Fibroblast of peridontal ligament (primary cell): ENCODE results near the gene ANKRD36.
"Not testable (repeated sequence)": the region's sequence is repeated elsewhere in the genome, so short reads cannot be mapped to it uniquely, and the experiment has no call there.

Source experiments
- DNase-seq: peaks from one replicate; pipeline ENCODE4 v3.0.0-alpha.2; 2010; ENCODE audit errors: extremely low read depth

Gene ANKRD36

GRCh38 chr2:97113882-97114255 lies 916 bp downstream of the ANKRD36 start:
- not testable (repeated sequence) for DNase-seq

GRCh38 chr2:97129090-97129489 lies 16.1 kb downstream of the ANKRD36 start:
- not testable (repeated sequence) for DNase-seq

- DNase-seq, result not testable (repeated sequence)
Measured at GRCh38 chr2:97144016-97144415, 31.1 kb downstream of the ANKRD36 start.

- DNase-seq, result not testable (repeated sequence)
Measured at GRCh38 chr2:97166548-97166947, 53.6 kb downstream of the ANKRD36 start.

- not testable (repeated sequence) for DNase-seq
Measured at GRCh38 chr2:97167938-97168337, 55.0 kb downstream of the ANKRD36 start.

GRCh38 chr2:97168583-97168982 lies 55.6 kb downstream of the ANKRD36 start:
- DNase-seq, result not testable (repeated sequence)

GRCh38 chr2:97180391-97180790 lies 67.4 kb downstream of the ANKRD36 start:
- peak; percentile 36 for DNase-seq

GRCh38 chr2:97195349-97195748 lies 82.4 kb downstream of the ANKRD36 start:
- peak; percentile 95 for DNase-seq

GRCh38 chr2:97197251-97197650 lies 84.3 kb downstream of the ANKRD36 start:
- peak; percentile 42 for DNase-seq

- DNase-seq, result peak; percentile 31
Measured at GRCh38 chr2:97200887-97201286, 87.9 kb downstream of the ANKRD36 start.

- DNase-seq, result peak; percentile 46
Measured at GRCh38 chr2:97202643-97203250, 89.8 kb downstream of the ANKRD36 start.

- DNase-seq, result no peak
Measured at GRCh38 chr2:97210325-97210724, 97.4 kb downstream of the ANKRD36 start.

GRCh38 chr2:97215025-97215424 lies 102.1 kb downstream of the ANKRD36 start:
- DNase-seq, result not testable (repeated sequence)

GRCh38 chr2:97230848-97231585 lies 118.1 kb downstream of the ANKRD36 start:
- DNase-seq, result not testable (repeated sequence)

- DNase-seq, result not testable (repeated sequence)
Measured at GRCh38 chr2:97232981-97233380, 120.0 kb downstream of the ANKRD36 start.

GRCh38 chr2:97233660-97234295 lies 120.8 kb downstream of the ANKRD36 start:
- not testable (repeated sequence) for DNase-seq

- not testable (repeated sequence) for DNase-seq
Measured at GRCh38 chr2:97261192-97261591, 148.2 kb downstream of the ANKRD36 start.

- DNase-seq, result not testable (repeated sequence)
Measured at GRCh38 chr2:97266449-97266848, 153.5 kb downstream of the ANKRD36 start.

- no peak for DNase-seq
Measured at GRCh38 chr2:97267411-97268074, 154.6 kb downstream of the ANKRD36 start.

- not testable (repeated sequence) for DNase-seq
Measured at GRCh38 chr2:97268075-97268591, 155.2 kb downstream of the ANKRD36 start.

- not testable (repeated sequence) for DNase-seq
Measured at GRCh38 chr2:97276232-97276798, 163.4 kb downstream of the ANKRD36 start.

- not testable (repeated sequence) for DNase-seq
Measured at GRCh38 chr2:97285187-97285586, 172.2 kb downstream of the ANKRD36 start.
